Panc1 (cell line): ENCODE data around the gene CDK11B.

Experiments used
- POLR2AphosphoS5 ChIP-seq: IDR thresholded peaks from 2 replicates; pipeline ENCODE4 v1.6.1; 2012; ENCODE audit warnings: mild to moderate bottlenecking, low read depth, low read length, moderate library complexity
- SIN3A ChIP-seq: IDR thresholded peaks from 2 replicates; pipeline ENCODE4 v1.6.1; 2012; ENCODE audit warnings: low read depth, mild to moderate bottlenecking, low read length, moderate library complexity, borderline replicate concordance; ENCODE audit not compliant: insufficient read depth
- TCF7L2 ChIP-seq: IDR thresholded peaks from 2 replicates; pipeline ENCODE4 v1.6.1; 2011; ENCODE audit warnings: mild to moderate bottlenecking, low read depth, low read length, inconsistent platforms
- TF ChIP-seq, protein P1 (sequence below): fragments of 450-650 bp; IDR thresholded peaks from 2 replicates; pipeline ENCODE4 v1.5.1; 2017; ENCODE audit warnings: mild to moderate bottlenecking

DNA sequence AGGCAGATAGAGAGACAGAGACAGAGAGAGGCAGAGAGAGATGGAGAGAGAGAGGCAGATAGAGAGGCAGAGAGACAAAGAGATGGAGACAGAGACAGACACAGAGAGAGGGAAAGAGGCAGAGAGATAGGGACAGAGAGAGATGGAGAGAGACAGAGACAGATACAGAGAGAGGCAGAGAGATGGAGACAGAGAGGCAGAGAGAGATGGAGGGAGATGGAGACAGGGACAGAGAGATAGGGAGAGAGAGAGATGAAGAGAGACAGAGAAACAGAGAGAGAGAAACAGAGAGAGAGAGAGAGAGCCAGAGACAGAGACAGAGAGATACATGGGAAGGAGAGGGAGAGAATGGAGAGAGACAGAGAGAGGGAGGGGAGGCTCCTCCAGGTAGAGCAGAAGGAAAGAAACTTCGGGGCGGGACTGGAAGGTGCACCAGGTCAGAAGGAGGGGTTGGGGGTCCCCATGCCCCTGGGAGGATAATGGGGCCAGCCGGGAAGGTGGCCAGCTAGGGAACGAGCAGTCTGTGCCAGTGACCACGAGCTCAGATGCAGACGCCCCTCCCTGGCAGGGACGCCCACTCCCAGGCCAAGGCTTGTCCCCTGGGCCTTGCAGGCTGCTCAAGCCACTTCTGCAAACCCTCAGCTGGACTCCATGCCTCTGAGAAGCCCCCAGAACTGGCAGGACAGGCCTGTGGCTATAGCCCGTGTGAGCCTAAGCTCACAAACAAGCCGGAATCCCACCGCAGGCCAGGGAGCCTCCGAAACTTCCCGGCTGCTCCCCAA, 62.1 kb downstream of the CDK11B start:
- TF ChIP-seq, protein P1, sequence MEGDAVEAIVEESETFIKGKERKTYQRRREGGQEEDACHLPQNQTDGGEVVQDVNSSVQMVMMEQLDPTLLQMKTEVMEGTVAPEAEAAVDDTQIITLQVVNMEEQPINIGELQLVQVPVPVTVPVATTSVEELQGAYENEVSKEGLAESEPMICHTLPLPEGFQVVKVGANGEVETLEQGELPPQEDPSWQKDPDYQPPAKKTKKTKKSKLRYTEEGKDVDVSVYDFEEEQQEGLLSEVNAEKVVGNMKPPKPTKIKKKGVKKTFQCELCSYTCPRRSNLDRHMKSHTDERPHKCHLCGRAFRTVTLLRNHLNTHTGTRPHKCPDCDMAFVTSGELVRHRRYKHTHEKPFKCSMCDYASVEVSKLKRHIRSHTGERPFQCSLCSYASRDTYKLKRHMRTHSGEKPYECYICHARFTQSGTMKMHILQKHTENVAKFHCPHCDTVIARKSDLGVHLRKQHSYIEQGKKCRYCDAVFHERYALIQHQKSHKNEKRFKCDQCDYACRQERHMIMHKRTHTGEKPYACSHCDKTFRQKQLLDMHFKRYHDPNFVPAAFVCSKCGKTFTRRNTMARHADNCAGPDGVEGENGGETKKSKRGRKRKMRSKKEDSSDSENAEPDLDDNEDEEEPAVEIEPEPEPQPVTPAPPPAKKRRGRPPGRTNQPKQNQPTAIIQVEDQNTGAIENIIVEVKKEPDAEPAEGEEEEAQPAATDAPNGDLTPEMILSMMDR = no peak
- TF ChIP-seq TCF7L2 = no peak
- TF ChIP-seq POLR2AphosphoS5 = no peak
- no peak for TF ChIP-seq SIN3A
